Osteoblast (primary cell): ENCODE measurements around the gene AKR7A2. TPM values are rescaled to one million over a fixed set of nuclear protein-coding genes. Genes with fewer than 3 reads are reported as not detected.

Experiments used
- DNase-seq: peaks from one replicate; pipeline ENCODE4 v3.0.0; 2011; ENCODE audit warnings: low spot score, mixed read lengths; ENCODE audit not compliant: insufficient read length; ENCODE audit errors: missing footprints
- H2AFZ ChIP-seq: 2 replicates; pipeline ENCODE4 v1.6.0; 2011; ENCODE audit warnings: mild to moderate bottlenecking, low read length
- H3K27ac ChIP-seq: 2 replicates; pipeline ENCODE4 v1.5.1; 2011; ENCODE audit warnings: mild to moderate bottlenecking, low read depth, low read length, moderate library complexity
- H3K27me3 ChIP-seq: 2 replicates; pipeline ENCODE4 v1.6.0; 2012; ENCODE audit warnings: mild to moderate bottlenecking, control low read depth, inconsistent platforms, low read length, moderate library complexity; ENCODE audit not compliant: insufficient read depth
- H3K36me3 ChIP-seq: 2 replicates; pipeline ENCODE4 v1.5.1; 2011; ENCODE audit warnings: mild to moderate bottlenecking, low read length, control low read depth, moderate library complexity; ENCODE audit not compliant: insufficient read depth
- H3K4me1 ChIP-seq: 2 replicates; pipeline ENCODE4 v1.5.1; 2011; ENCODE audit warnings: mild to moderate bottlenecking, low read length, control low read depth, moderate library complexity; ENCODE audit not compliant: insufficient read depth
- H3K4me2 ChIP-seq: 2 replicates; pipeline ENCODE4 v1.6.0; 2011; ENCODE audit warnings: mild to moderate bottlenecking, low read length; ENCODE audit not compliant: insufficient read depth
- H3K4me3 ChIP-seq: fragments of 200-600 bp; sonication (generic); 3 replicates; pipeline ENCODE4 v1.5.1; 2012; ENCODE audit warnings: mild to moderate bottlenecking, low read length, inconsistent platforms; ENCODE audit not compliant: insufficient read depth
- H3K79me2 ChIP-seq: 2 replicates; pipeline ENCODE4 v1.6.0; 2012; ENCODE audit warnings: mild to moderate bottlenecking, low read length, control low read depth, inconsistent platforms; ENCODE audit not compliant: insufficient read depth
- H3K9me3 ChIP-seq: 2 replicates; pipeline ENCODE4 v1.5.1; 2011; ENCODE audit warnings: low read depth, low read length, control low read depth
- H4K20me1 ChIP-seq: 2 replicates; pipeline ENCODE4 v1.6.0; 2012; ENCODE audit warnings: mild to moderate bottlenecking, low read length, control low read depth; ENCODE audit not compliant: insufficient read depth
- CTCF ChIP-seq: IDR thresholded peaks from 2 replicates; pipeline ENCODE4 v1.5.1; 2011; ENCODE audit warnings: mild to moderate bottlenecking, low read depth, low read length, moderate library complexity; ENCODE audit errors: extremely low read depth
- total RNA-seq: library from RNA; depleted of rRNA; stranded (reverse); fragments of >200 nt; gene quantifications from 2 replicates; pipeline ENCODE4 v1.2.3, GENCODE V29; 2012

AKR7A2 gene
- total RNA-seq, 1 donor = 66.2 TPM

GRCh38 chr1:19310720-19311502, 1.0 kb downstream of the AKR7A2 start:
- no peaks in the 10 kb centered on the region for H3K27me3 ChIP-seq
- peak overlapping the region; percentile 94 for H3K4me2 ChIP-seq
- H3K9me3 ChIP-seq = no peaks in the 10 kb centered on the region
- peaks cover 32% of the 10 kb centered on the region for H4K20me1 ChIP-seq
- peaks cover 69% of the 10 kb centered on the region for H3K79me2 ChIP-seq
- DNase-seq = peak; percentile 82
- H3K4me3 ChIP-seq = peak overlapping the region; percentile 89
- H3K27ac ChIP-seq = peak overlapping the region; percentile 79
- H3K4me1 ChIP-seq = peaks cover 24% of the 10 kb centered on the region
- peak overlapping the region; percentile 78 for H2AFZ ChIP-seq
- TF ChIP-seq CTCF = no peak
- H3K36me3 ChIP-seq = peaks cover 24% of the 10 kb centered on the region

- H3K4me2 ChIP-seq = no peak overlapping the region
- H2AFZ ChIP-seq = no peak overlapping the region
- H3K79me2 ChIP-seq = peaks cover 61% of the 10 kb centered on the region
- peaks cover 18% of the 10 kb centered on the region for H3K4me1 ChIP-seq
- H3K36me3 ChIP-seq = peaks cover 32% of the 10 kb centered on the region
- TF ChIP-seq CTCF = no peak
- H3K9me3 ChIP-seq = no peaks in the 10 kb centered on the region
- peak; percentile 58 for DNase-seq
- no peak overlapping the region for H3K4me3 ChIP-seq
- no peaks in the 10 kb centered on the region for H3K27me3 ChIP-seq
- H4K20me1 ChIP-seq = peaks cover 27% of the 10 kb centered on the region
- peak overlapping the region; percentile 42 for H3K27ac ChIP-seq
Measured at GRCh38 chr1:19310061-19310460, 1.9 kb downstream of the AKR7A2 start.

GRCh38 chr1:19309123-19309813, 2.7 kb downstream of the AKR7A2 start:
- Histone ChIP-seq H3K4me3 (no peak overlapping the region), H3K4me2 (peak overlapping the region; percentile 4), H3K4me1 (peaks cover 18% of the 10 kb centered on the region), H3K9me3 (no peaks in the 10 kb centered on the region), H2AFZ (no peak overlapping the region), H3K27ac (peak overlapping the region; percentile 42), H4K20me1 (peaks cover 27% of the 10 kb centered on the region), H3K79me2 (peaks cover 55% of the 10 kb centered on the region), H3K36me3 (peaks cover 40% of the 10 kb centered on the region), H3K27me3 (no peaks in the 10 kb centered on the region)
- DNase-seq = peak; percentile 94
- no peak for TF ChIP-seq CTCF

GRCh38 chr1:19308509-19308907, 3.4 kb downstream of the AKR7A2 start:
- Histone ChIP-seq H3K27me3 (no peaks in the 10 kb centered on the region), H3K79me2 (peaks cover 47% of the 10 kb centered on the region), H3K4me2 (no peak overlapping the region), H4K20me1 (peaks cover 24% of the 10 kb centered on the region), H3K4me3 (no peak overlapping the region), H3K27ac (peak overlapping the region; percentile 41), H3K9me3 (no peaks in the 10 kb centered on the region), H3K36me3 (peaks cover 48% of the 10 kb centered on the region), H2AFZ (no peak overlapping the region), H3K4me1 (peaks cover 18% of the 10 kb centered on the region)
- DNase-seq = peak; percentile 11
- TF ChIP-seq CTCF = no peak
